ENCODE data around the gene TMEM238.
"Not testable (repeated sequence)": the region's sequence is repeated elsewhere in the genome, so short reads cannot be mapped to it uniquely, and the experiment has no call there.

TMEM238 gene, protein sequence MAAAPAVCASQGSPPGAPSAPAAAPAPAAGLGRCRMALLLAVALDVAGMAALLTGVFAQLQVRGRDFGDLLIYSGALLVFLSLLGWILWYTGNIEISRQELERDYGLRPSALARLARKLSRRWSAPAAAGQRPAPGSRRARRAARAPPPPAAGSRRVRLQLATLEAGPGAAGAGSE

DNA sequence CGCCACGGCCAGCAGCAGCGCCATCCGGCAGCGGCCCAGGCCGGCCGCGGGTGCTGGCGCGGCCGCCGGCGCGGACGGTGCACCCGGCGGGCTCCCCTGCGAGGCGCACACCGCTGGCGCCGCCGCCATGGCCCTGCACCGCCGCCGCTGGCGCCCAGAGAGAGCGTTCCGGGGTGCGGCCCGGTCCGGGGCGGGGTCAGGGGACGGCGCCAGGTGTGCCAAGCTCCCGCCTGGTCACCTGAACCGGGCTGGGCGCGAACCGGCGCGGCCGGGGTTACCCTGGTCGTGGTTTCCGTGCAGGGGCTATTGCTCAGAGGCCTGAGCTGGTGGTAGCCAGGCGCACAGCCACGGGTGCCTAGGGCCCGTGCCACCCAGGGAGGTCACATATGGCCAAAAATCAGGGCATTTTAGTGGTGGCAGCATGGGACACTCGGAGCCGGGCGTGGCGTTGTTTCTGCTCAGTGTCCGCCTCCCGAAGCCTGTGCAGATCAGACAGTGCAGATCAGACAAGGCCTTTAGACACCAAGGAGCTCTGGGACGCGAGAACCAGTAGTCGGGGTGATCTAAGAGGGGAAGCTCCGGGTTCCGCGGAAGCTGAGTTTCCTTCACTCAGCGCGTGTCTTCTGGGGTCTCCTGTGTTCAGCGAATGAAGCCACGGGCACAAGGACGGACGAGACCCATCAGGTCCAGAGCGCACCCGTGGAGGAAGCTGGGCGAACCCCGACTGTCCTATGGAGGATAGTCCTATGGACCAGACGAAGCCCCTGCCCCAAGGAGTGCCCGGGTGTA lies at the start of gene TMEM238:
Gene TMEM238, minus strand, starts transcription at position 162 of the 789 bp plus-strand sequence. Its CDS starts 33 bp downstream, at position 129.
- DNase-seq, result no peak

DNA sequence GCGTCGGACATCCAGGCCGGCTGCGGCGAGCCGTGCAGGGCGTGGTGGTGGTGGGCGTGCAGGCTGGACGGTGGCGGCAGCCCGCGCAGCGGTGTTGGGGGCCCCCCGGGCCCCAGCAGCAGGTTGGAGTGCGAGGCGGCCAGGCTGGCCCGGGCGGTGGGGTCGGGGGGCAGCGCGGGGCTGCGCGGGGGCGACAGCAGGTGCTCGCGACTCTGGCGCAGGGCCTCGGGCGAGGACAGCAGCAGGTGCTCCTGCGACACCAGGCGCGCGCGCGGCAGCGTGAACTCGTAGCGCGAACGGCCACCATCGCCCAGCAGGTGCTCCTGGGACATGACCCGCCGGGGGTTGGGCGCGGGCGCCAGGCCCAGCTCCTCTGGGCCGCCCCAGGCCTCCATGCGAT lies 49.2 kb upstream of the TMEM238 start:
- DNase-seq, result no peak

DNA sequence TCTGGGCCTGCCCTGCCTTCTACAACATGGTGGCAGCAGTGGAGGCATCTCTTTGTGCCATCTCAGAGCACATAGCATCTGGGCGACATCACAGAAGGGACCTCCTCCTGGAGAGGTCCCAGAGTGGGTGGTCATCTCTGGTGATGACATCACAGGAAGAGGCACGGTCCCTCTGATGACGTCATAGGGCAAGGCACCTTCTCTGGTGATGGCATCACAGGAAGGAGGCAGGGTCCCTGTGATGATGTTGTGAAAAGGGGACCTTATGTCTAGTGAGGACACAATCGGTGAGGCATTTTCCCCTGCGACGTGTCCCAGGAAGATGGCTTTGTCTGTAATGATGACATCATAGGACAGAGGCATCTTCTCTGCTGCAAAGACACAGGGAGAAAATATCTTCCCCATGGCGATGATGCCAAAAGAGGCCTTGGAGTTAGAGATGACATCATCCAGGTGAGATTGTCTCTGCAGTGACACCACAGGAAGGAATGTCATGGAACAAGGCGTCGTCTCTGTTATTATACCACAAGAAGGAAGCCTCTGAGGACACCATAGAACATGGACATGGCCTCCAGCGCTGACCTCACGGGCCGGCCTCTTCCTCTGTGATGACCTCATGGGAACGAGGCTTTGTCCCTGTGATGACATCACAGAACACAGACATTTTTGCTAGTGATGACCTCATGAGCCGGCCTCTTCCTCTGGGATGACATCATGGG lies 48.3 kb upstream of the TMEM238 start:
- DNase-seq, result no peak

DNA sequence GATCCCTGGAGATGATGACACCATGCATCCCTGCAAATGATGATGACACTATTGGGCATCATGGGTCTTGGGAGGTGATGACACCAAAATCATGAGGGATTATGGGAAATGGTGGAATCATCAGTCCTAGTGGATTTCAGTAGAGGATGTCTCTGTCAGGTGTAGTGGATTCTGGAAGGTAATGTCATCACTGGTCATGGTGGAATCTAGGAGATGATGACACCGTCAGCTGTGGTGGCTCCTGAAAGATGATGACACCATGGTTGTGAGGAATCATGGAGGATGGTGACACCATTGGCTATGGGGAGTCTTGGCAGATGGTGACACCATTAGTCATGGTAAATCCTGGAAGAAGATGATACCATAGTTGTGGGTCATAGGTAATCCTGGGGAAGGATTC lies 47.1 kb upstream of the TMEM238 start:
- no peak for DNase-seq

DNA sequence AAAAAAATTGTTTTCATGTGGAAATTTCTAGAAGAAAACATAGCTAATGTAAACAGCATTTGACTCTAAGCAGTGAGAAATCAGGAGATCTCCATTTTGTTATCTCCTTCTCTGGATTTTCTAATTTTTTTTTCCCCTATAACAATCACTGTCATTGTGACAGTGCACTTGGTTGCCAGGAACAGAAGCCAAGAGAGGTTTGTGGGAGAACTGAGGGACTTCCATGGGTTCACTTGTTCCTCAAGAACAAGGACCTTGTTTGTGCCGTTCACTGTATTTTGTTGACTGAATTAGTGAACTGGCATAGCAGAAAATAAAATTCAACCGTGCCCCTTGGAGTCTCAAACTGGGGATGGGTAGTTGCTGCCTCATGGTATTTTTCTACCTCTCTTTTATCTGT lies 42.0 kb upstream of the TMEM238 start:
- peak; percentile 85 for DNase-seq

GRCh38 chr19:55424518-55424917 lies 40.4 kb upstream of the TMEM238 start:
- no peak for DNase-seq

GRCh38 chr19:55423225-55424005 lies 39.3 kb upstream of the TMEM238 start:
- DNase-seq, result no peak

GRCh38 chr19:55421281-55421680 lies 37.2 kb upstream of the TMEM238 start:
- not testable (repeated sequence) for DNase-seq

DNA sequence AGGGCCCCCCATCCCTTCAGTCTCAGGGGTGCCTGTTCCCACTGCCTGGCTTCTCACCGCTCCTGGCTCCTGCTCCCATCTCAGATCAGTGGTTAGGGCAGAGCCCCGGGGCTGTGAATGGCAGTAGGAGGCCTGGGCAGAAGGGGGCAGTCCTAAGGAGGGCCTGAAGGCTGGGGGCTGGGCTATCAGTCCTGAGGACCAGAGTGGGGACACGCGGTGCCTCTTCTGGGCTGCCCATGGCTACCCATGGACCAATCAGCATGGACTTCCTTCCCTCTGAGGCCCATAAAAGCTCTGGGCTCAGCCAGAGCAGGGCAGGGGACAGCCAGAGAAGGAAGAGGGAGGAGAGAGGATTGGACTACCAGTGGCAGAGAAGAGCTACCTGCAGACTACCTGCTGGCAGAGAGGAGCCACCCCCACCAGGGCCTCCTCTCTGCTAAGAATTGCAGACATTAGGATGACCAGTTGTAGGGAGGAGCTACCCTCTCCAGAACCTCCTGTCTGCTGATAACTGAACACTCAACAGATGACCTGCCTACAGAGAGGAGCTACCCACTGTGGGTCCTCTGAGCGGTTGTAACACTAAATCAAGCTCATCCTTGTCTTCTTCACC lies 35.6 kb upstream of the TMEM238 start:
- DNase-seq, result no peak

GRCh38 chr19:55419103-55419502 lies 35.0 kb upstream of the TMEM238 start:
- no peak for DNase-seq

GRCh38 chr19:55418185-55418584 lies 34.1 kb upstream of the TMEM238 start:
- DNase-seq, result peak; percentile 82

DNA sequence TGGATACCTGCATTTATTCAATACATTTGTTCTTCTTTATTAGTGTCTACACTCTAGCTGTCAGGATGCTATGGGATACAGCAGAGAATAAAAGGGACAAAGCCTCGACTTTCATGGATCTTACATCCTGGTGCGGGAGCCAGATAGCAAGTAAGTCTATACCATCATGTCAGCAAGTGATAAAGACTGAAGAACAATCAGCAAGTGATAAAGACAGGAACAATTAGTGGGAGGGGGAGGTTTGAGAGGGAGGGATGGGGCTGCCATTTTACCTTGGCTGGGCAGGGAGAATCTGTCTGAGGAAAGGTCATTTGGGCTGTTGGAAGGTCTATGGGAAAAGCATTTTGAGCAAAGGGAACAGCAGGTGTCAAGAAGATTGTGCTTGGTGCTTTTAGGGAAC lies 26.1 kb upstream of the TMEM238 start:
- DNase-seq, result no peak

- not testable (repeated sequence) for DNase-seq
Observed at GRCh38 chr19:55409179-55409578, 25.1 kb upstream of the TMEM238 start.

DNA sequence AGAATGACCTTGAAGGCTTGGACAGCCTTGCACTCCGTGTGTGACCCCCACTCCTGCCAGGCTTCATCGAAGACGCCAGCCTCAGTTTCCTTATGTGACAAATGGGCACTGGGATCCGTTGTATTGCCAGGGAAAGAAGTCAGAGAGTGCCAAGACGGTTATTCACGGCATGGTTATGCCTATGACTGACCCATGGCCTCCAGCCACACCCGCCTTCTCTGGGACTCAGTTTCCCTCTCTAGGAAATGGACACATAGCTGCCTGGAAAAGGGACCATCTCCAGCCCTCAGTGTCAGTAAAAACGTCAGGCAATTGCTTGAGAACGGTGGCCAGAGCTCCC lies 24.4 kb upstream of the TMEM238 start:
- no peak for DNase-seq

DNA sequence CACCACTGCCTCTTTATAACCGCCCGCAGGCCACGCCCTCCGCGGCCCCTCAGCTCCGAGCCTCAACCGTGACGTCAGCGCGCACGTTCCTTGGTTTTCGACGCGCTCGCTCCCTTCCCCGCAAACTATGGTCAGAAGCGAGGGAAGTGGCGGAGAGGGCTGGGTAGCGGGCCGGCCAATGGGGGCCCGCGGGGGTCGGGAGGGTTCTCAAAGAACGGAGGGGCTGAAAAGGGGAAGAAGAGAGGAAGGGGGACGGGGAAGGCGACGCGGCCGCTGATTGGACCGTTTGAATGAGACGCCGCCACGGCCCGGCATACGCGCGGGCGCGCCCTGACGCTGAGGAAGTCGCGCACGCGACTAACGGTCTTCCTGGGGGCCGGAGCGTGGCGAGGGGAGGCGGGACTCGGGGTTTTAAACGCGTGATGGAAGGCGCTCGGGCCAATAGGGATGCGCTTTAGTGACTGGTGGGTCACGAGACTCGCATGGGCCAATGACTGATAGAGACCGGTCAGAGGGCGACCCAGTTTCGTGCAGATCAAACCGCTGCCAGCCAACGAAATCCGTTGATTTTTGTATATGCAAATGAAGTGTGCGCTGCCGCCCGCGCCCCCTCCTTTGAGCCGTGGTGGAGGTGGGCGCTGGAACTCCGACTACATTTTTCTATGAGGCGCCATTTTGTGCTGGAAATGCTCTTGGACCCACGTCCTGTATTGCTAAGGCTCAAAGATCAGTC lies 23.9 kb upstream of the TMEM238 start:
- DNase-seq, result peak; percentile 99

DNA sequence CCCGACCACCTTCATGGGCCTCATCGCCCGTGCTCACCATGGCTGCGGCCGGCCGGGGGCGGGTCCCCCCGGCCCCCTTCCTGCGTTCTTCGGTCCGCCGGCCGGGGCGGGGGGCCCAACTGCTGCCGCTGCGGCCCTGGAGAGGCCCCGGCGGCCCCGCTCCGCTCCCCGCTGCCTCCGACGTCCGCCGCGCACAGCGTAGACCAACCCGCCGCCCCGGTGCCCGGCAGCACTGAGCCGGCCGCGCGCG lies 23.4 kb upstream of the TMEM238 start, which contains the start of gene UBE2S:
Gene UBE2S, minus strand, starts transcription at position 239 of the 250 bp plus-strand sequence. Its CDS starts 199 bp downstream, at position 40.
- DNase-seq, result not testable (repeated sequence)

- no peak for DNase-seq
Observed at GRCh38 chr19:55406826-55407549, 22.9 kb upstream of the TMEM238 start.

GRCh38 chr19:55406091-55406825 lies 22.2 kb upstream of the TMEM238 start:
- DNase-seq, result no peak

DNA sequence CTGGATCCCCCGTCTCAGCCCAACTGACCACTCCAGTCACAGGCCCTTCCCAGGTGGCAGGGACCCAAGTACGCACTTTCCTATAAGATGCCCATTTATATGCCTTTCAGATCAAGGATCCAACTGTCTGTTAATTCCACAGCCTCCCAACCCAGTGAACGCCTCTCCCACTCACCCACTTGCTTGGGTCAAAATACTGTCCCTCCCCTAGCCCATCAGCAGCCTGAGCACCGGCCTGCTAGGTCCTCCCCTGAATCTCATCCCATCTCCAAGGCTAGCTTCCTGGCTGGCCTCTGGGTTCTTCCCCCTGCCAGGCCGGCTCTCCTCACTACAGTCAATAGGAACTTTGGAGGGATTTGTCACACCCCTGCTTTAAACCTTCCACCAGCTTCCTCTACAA lies 21.5 kb upstream of the TMEM238 start:
- DNase-seq, result no peak

GRCh38 chr19:55402509-55402908 lies 18.4 kb upstream of the TMEM238 start:
- DNase-seq, result no peak

DNA sequence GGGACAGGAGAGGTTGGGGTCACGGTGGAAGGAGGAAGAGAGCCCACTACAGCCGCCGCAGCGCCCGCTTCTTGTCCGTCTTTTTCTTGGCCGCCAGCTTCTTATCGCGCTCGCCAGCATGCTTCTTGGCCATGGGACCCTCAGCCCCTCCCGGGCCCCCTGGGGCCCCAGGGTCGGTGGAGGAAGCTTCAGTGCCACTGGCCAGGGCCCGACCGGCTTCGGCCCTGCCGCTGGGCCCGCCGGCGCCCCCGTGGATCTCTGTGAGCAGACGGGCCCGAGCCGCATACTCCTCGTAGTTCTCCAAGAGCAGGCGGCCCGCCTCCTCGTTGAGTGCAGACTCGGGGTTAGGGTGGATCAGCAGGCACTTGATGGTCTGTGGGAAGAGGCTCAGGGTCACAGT lies 17.3 kb upstream of the TMEM238 start:
- not testable (repeated sequence) for DNase-seq
